Measurements from ENCODE around the gene CCDC149.

DNA sequence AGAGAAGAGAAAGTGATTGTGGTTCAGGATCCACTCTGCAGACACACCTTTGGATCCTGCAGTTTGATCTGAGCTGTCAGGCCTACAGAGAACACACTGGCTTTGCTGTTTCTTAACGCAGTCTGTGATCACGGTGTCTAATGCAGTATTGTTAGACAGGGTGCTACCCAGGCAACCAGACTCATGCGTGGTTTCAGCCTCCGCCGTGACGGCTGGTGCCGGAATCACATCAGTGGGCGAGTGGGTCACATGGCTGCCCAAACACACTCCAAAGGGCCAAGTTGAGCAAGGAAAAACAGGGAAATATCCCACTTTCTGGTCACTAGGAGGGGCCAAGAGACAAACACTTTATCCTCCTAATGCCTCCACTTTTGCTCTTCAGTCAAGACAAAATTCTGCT lies 27.5 kb downstream of the CCDC149 start:
- TF ChIP-seq, protein P1, sequence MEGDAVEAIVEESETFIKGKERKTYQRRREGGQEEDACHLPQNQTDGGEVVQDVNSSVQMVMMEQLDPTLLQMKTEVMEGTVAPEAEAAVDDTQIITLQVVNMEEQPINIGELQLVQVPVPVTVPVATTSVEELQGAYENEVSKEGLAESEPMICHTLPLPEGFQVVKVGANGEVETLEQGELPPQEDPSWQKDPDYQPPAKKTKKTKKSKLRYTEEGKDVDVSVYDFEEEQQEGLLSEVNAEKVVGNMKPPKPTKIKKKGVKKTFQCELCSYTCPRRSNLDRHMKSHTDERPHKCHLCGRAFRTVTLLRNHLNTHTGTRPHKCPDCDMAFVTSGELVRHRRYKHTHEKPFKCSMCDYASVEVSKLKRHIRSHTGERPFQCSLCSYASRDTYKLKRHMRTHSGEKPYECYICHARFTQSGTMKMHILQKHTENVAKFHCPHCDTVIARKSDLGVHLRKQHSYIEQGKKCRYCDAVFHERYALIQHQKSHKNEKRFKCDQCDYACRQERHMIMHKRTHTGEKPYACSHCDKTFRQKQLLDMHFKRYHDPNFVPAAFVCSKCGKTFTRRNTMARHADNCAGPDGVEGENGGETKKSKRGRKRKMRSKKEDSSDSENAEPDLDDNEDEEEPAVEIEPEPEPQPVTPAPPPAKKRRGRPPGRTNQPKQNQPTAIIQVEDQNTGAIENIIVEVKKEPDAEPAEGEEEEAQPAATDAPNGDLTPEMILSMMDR (IDR thresholded peaks at IDR 0.05; ENCODE audit: insufficient read depth, low read length) = no peak
- TF ChIP-seq POLR2AphosphoS5 (IDR thresholded peaks at IDR 0.05; ENCODE audit: low read depth) = no peak
- TF ChIP-seq, protein P2, sequence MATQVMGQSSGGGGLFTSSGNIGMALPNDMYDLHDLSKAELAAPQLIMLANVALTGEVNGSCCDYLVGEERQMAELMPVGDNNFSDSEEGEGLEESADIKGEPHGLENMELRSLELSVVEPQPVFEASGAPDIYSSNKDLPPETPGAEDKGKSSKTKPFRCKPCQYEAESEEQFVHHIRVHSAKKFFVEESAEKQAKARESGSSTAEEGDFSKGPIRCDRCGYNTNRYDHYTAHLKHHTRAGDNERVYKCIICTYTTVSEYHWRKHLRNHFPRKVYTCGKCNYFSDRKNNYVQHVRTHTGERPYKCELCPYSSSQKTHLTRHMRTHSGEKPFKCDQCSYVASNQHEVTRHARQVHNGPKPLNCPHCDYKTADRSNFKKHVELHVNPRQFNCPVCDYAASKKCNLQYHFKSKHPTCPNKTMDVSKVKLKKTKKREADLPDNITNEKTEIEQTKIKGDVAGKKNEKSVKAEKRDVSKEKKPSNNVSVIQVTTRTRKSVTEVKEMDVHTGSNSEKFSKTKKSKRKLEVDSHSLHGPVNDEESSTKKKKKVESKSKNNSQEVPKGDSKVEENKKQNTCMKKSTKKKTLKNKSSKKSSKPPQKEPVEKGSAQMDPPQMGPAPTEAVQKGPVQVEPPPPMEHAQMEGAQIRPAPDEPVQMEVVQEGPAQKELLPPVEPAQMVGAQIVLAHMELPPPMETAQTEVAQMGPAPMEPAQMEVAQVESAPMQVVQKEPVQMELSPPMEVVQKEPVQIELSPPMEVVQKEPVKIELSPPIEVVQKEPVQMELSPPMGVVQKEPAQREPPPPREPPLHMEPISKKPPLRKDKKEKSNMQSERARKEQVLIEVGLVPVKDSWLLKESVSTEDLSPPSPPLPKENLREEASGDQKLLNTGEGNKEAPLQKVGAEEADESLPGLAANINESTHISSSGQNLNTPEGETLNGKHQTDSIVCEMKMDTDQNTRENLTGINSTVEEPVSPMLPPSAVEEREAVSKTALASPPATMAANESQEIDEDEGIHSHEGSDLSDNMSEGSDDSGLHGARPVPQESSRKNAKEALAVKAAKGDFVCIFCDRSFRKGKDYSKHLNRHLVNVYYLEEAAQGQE (IDR thresholded peaks at IDR 0.05; ENCODE audit: insufficient replicate concordance, low read depth) = no peak
- no peak for TF ChIP-seq GABPA (IDR thresholded peaks at IDR 0.05; ENCODE audit: low read depth)
- no peak for TF ChIP-seq SPI1 (IDR thresholded peaks at IDR 0.05; ENCODE audit: borderline replicate concordance, low read depth)
